Kidney (tissue), 14 donors: Measurements from ENCODE around the gene SLC25A26. TPM values are rescaled to one million over a fixed set of nuclear protein-coding genes. Genes with fewer than 3 reads are reported as not detected.

Experiments used
- DNase-seq, 5 donors: peaks; one replicate each; pipeline ENCODE4 v3.0.0-alpha.2; 2013 to 2020
- FAIRE-seq: peaks from 2 replicates; lab custom pipeline; 2012; peaks lifted over from hg19 to GRCh38; lab: Jason Lieb, UNC
- H3K27ac ChIP-seq, 2 donors: one replicate each; pipeline ENCODE4 v1.7.0; 2013; ENCODE audit warnings: low read depth in 2 of 2, low read length in 2 of 2, inconsistent platforms in 1 of 2
- H3K27me3 ChIP-seq: one replicate; pipeline ENCODE4 v1.7.1; 2013; ENCODE audit warnings: low read length, inconsistent platforms; ENCODE audit not compliant: control insufficient read depth, insufficient read depth
- H3K36me3 ChIP-seq, 3 donors: one replicate each; pipeline versions ENCODE4 v1.7.0 to v1.7.1; 2013; ENCODE audit warnings: low read length in 3 of 3, control low read depth in 1 of 3, inconsistent platforms in 1 of 3; ENCODE audit not compliant: insufficient read depth in 3 of 3, control insufficient read depth in 2 of 3
- H3K4me1 ChIP-seq, 3 donors: one replicate each; pipeline versions ENCODE4 v1.7.0 to v1.7.1; 2013; ENCODE audit warnings: low read length in 3 of 3, inconsistent platforms in 1 of 3, low read depth in 1 of 3; ENCODE audit not compliant: control insufficient read depth in 2 of 3, insufficient read depth in 2 of 3
- H3K4me3 ChIP-seq, 3 donors: one replicate each; pipeline versions ENCODE4 v1.7.0 to v1.8.1; 2013; ENCODE audit warnings: low read length in 3 of 3, control low read depth in 1 of 3, inconsistent platforms in 1 of 3
- H3K9ac ChIP-seq, 3 donors: one replicate each; pipeline versions ENCODE4 v1.7.0 to v1.7.1; 2013; ENCODE audit warnings: low read length in 3 of 3, control low read depth in 1 of 3, inconsistent platforms in 1 of 3
- H3K9me3 ChIP-seq, 3 donors: one replicate each; pipeline versions ENCODE4 v1.7.0 to v1.7.1; 2013; ENCODE audit warnings: low read length in 3 of 3, control low read depth in 1 of 3, inconsistent platforms in 1 of 3; ENCODE audit not compliant: control insufficient read depth in 2 of 3, insufficient read depth in 1 of 3
- intact Hi-C: fragments of 100-400 bp; cut with DNase I; formaldehyde crosslinking; loops from one replicate; pipeline ENCODE4 v1.11.1; 2022
- polyA plus RNA-seq: library from polyadenylated mRNA; stranded (reverse); fragments of 350-450 nt; fragmentation: Illumina TruSeq; extraction: RNeasy Lipid Tissue Mini Kit (QIAGEN cat#74804); gene quantifications from one replicate; pipeline ENCODE4 v1.2.3, GENCODE V29; 2014; ENCODE audit warnings: low read depth, low replicate concordance; ENCODE audit not compliant: insufficient read depth
- total RNA-seq: library from RNA; stranded (reverse); fragmentation: NEBNext Ultra II Directional; extraction: Animal tissue kit (Norgen Biotek cat#: 25700); gene quantifications from one replicate; pipeline ENCODE4 v1.2.1, GENCODE V29; 2021
- TF ChIP-seq, protein P1 (sequence below): IDR thresholded peaks from 3 replicates; pipeline ENCODE4 v1.5.1; 2012; ENCODE audit warnings: mild to moderate bottlenecking, moderate library complexity, borderline replicate concordance; ENCODE audit not compliant: insufficient read depth; ENCODE audit errors: extremely low read depth
- donor health status: control.
- donor health status: control.
- donor health status: control.
- donor health status: control.
- donor health status: control.
- donor health status: DM: yes; HTN: yes; CAD: no.
- donor health status: Normal renal cell carcinoma (clear cell type).

The SLC25A26 gene
- total and polyA plus RNA-seq, 2 donors from 2014 or later = 23.9 to 25.4 TPM

DNA sequence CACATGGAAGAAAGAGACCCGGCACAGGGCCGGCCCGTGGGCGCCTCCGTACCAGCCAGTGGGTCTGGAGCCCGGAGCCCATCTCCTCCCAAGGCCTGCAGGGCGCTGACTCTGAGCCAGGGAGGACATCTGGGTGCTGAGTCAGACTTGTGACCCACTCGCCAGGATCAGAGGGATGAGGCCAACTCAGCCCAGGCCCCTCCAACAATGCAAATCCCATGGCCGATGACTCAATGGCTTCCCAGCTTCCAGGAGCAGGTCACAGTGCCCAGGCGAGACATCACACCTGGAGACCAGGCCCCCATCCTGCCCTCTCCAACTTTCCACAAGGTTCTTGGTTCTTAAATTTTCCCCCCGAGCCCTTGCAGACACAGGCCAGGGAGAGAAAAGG, 184.9 kb downstream of the SLC25A26 start:
- H3K36me3 ChIP-seq = peaks cover 0 to 8% (median 2%) of the 10 kb centered on the region in 3 donors
- TF ChIP-seq, protein P1, sequence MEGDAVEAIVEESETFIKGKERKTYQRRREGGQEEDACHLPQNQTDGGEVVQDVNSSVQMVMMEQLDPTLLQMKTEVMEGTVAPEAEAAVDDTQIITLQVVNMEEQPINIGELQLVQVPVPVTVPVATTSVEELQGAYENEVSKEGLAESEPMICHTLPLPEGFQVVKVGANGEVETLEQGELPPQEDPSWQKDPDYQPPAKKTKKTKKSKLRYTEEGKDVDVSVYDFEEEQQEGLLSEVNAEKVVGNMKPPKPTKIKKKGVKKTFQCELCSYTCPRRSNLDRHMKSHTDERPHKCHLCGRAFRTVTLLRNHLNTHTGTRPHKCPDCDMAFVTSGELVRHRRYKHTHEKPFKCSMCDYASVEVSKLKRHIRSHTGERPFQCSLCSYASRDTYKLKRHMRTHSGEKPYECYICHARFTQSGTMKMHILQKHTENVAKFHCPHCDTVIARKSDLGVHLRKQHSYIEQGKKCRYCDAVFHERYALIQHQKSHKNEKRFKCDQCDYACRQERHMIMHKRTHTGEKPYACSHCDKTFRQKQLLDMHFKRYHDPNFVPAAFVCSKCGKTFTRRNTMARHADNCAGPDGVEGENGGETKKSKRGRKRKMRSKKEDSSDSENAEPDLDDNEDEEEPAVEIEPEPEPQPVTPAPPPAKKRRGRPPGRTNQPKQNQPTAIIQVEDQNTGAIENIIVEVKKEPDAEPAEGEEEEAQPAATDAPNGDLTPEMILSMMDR = no peak
- no peak for FAIRE-seq
- no peaks in the 10 kb centered on the region for H3K27me3 ChIP-seq
- intact Hi-C loops = loop anchor here (10.0 kb wide), 1 partner anchor 409 kb away; no protein-coding TSS in a partner anchor
- no peak overlapping the region for H3K9ac ChIP-seq
- H3K4me1 ChIP-seq = no peaks in the 10 kb centered on the region
- H3K27ac ChIP-seq = no peak overlapping the region
- no peak overlapping the region for H3K4me3 ChIP-seq
- DNase-seq = no peak
- no peaks in the 10 kb centered on the region for H3K9me3 ChIP-seq

DNA sequence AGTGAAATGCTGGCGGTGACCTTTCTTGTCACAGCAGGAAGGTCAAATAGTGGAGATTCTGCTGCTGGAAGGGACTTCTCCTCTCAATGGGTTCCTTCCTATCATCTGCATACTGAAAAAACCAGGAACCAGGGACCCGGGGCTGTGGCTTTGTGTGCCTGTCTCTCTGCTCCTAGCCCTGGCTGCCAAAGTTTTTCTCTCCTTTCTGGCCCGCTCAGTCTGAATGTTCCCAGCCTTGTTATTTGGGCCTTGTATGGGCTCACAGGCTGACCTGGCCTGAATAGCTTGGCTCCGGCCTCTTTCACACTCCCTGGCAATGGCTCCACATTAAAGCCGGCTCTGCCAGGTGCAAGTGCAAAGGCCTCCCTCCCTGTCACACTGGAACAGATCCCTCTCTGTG, 185.4 kb downstream of the SLC25A26 start:
- Histone ChIP-seq H3K27me3 (no peaks in the 10 kb centered on the region), H3K4me1 (no peaks in the 10 kb centered on the region), H3K36me3 (peaks cover 0 to 8% (median 2%) of the 10 kb centered on the region in 3 donors), H3K4me3 (no peak overlapping the region), H3K27ac (no peak overlapping the region), H3K9ac (no peak overlapping the region), H3K9me3 (no peaks in the 10 kb centered on the region)
- no peak for DNase-seq
- no peak for FAIRE-seq
- intact Hi-C loops = loop anchor here (10.0 kb wide), 1 partner anchor 409 kb away; no protein-coding TSS in a partner anchor
- TF ChIP-seq, protein P1 = no peak

DNA sequence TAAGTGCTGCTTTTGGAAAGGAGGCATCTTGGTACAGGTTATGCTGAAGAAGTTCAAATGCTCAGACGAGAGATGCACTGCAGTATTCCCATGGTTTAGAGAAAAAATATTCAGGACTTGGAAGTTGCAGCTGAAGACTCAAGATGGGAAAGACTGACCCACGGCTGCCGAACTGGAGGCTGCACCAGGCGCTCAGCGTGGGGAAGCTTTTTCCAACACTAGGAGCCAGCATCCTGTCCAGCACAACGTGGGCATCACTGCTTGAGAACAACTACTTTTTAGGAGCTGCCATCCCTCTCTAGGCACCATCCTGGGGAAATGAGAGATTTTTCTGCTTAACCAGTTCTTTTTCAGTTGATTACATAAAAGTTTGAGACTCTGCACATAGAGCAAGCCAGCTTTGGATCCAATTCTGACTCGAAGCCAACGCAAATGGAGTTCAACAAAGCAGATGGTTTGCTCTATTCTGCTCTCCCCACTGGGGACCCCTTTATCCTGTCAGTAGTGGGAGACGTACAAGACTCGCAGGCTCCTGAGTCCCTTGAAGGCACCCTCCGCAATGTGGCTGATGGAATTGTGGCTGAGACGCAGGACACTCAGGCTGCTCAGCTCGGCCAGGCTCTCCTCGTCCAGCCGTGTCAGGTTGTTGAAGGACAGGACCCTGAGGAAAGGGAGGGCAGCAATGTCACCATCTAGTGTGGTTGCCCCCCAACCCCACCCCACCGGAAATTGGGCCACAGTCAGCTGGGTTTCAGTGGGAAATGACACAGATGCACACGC, 186.2 kb downstream of the SLC25A26 start:
- no peak for DNase-seq

More for the DNA sequence above, 186.2 kb downstream of the SLC25A26 start:
- no peak overlapping the region for H3K27ac ChIP-seq
- no peak for FAIRE-seq
- H3K9ac ChIP-seq = no peak overlapping the region
- peaks cover 0 to 9% (median 2%) of the 10 kb centered on the region in 3 donors for H3K36me3 ChIP-seq
- no peaks in the 10 kb centered on the region for H3K27me3 ChIP-seq
- no peak overlapping the region for H3K4me3 ChIP-seq
- no peaks in the 10 kb centered on the region for H3K9me3 ChIP-seq
- intact Hi-C loops = loop anchor here (10.0 kb wide), 1 partner anchor 408 kb away; no protein-coding TSS in a partner anchor
- H3K4me1 ChIP-seq = no peaks in the 10 kb centered on the region
- TF ChIP-seq, protein P1 = no peak
